GM19043 (cell line): ENCODE data around the gene FCHSD2.
A peak's percentile ranks its signal among the peaks of the same experiment; 100 is the strongest.
"Not testable (repeated sequence)": the region's sequence is repeated elsewhere in the genome, so short reads cannot be mapped to it uniquely, and the experiment has no call there.

Experiments
- ATAC-seq: cut with Tn5 transposase; IDR thresholded peaks from one replicate; pipeline ENCODE4 v1.9.1; 2021; ENCODE audit warnings: low read depth; ENCODE audit not compliant: unreplicated experiment

FCHSD2 gene

DNA sequence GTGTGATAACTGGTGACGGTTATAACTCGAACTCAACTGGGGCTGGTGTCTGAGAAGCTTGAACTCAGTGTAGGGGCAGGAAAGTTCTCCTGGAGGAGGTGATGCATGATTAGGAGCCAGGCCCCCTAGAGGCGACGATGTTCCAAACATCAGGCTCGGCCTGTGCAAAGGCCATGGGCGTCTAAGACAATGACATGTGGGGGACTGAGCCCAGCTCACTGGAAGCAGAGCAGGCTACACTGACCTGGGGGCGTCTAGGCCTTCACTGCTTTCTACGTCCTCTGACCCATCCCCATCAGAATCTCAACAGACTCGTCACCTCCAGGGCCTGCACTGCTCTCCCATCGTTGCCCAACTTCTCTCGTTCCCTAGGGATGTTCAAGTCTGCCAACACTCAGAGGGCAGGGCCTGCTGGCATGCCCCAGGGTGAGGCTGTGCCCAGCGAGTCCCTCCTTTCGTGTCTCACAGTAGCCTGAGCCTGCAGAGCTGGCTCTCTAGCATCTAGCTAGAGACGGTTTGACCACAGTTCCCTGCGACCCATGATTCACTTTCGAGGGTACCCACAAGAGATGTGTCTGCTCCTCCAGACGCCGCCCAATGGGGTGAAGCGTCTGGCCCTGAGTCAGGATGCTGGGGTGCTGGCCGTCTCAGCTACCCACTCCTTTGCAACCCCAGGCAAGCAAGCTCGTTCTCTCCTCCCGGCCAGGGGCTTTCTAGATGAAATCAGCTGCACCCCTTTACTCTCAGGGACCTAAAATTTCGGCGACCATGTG lies 329.0 kb downstream of the FCHSD2 start:
- no peak for ATAC-seq

DNA sequence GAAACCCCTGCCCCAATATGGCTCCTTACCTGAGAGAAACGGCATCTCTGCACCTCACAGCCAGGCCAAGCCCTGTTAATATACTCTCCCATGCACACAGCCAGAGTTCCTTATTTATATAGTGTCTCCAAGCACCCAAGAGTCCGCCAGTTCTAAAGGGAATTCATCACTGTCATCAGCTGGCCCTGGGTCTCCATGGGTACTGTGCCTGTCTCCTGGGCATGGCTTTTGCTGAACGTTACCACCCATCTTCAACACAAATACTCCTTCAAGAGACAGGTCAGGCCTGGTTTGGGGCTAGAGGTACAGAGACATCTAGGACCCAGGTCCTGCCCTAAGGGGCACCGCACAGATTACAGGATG lies 329.5 kb downstream of the FCHSD2 start:
- no peak for ATAC-seq

DNA sequence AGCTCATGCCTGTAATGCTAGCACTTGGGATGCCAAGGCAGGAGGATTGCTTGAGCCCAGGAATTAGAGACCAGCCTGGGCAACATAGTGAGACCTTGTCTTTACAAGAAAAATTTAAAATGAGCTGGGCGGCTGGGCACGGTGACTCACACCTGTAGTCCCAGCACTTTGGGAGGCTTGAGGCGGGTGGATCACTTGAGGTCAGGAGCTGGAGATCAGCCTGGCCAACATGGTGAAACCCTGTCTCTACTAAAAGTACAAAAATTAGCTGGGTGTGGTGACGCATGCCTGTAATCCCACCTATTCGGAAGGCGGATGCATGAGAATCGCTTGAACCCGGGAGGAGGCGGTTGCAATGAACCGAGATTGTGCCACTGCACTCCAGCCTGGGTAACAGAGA lies 330.4 kb downstream of the FCHSD2 start:
- ATAC-seq: not testable (repeated sequence)

DNA sequence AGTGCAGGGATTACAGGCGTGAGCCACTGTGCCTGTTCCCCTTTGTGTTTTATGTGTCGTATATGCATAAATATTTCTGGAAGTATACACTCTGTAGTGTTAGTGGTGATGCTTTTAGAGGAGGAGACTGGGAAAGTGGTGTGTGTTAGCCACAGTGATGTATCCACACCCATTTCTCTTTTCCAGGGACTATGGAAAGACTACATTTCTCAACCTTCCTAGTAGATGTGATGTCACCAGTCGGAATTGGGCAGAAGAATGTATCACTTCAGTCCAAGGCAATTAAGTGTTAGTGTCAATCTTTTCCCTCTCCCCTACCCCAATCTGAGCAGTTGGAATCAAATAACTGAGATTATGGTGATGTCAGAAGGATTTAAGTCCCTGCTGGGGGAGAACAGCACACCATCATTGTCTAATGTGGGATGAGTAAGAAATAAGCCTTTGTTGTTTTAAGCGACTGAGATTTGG lies 333.8 kb downstream of the FCHSD2 start:
- ATAC-seq: no peak

DNA sequence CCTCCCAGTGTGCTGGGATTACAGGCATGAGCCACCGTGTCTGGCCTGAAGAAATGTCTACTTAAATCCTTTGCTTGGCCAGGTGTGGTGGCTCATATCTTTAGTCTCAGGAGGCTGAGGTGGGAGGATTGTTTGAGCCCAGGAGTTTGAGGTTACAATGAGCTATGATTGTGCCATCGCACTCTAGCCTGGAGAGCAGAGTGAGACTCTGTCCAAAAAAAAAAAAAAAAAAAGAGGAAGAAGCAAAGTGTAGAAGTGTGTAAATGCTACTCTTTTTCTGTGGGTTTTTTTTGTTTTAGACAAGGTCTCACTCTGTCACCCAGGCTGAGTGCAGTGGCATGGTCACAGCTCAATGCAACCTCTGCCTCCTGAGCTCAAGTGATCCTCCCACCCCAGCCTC lies 334.3 kb downstream of the FCHSD2 start:
- no peak for ATAC-seq

GRCh38 chr11:72807021-72807693 lies 335.0 kb downstream of the FCHSD2 start:
- no peak for ATAC-seq

DNA sequence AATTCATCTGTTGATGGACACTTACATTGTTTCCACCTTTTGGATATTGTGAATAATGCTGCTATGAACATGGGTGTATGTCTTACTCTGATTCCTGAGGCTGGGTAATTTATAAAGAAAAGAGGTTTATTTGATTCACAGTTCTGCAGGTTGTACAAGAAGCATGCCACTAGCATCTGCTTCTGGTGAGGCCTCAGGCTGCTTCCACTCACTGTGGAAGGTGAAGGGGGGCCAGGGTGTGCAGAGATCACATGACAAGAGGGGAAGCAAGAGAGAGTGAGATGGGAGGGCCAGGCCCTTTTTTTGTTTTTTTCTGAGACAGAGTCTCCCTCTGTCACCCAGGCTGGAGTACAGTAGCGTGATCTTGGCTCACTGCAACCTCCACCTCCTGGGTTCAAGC lies 335.7 kb downstream of the FCHSD2 start:
- ATAC-seq: not testable (repeated sequence)

- ATAC-seq: no peak
Observed at GRCh38 chr11:72805216-72805615, 336.9 kb downstream of the FCHSD2 start.

DNA sequence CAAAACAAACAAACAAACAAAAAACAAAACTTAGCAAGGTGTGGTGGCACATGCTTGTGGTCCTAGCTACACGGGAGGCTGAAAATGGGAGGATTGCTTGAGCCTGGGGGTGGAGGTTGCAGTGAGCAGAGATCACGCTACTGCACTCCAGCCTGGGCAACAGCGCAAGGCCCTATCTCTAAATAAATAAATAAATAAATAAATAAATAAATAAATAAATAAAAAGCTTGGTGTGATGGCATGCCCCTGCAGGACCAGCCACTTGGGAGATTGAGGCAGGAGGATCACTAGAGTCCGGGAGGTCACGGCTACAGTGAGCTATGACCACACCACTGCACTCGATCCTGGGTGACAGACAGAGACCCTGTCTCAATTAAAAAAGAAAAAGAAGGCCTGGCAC lies 339.3 kb downstream of the FCHSD2 start:
- ATAC-seq: no peak

DNA sequence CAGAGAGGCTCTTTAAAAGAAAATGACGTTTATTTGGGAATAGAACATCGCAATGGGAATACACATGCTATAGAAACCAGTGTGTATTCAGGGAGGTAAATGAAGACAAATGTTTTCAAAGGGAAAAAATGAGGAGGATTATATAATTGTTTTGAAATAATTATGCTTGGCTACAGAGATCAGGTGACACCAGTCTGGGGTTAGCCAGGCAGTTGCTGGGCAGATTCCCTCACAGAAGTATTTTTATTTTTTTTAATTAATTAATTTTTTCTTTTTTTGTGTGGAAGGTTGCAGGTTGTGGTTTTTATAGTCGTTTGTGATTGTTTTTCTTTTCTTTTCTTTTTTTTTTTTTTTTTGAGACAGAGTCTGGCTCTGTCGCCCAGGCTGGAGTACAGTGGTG lies 342.7 kb downstream of the FCHSD2 start:
- no peak for ATAC-seq

DNA sequence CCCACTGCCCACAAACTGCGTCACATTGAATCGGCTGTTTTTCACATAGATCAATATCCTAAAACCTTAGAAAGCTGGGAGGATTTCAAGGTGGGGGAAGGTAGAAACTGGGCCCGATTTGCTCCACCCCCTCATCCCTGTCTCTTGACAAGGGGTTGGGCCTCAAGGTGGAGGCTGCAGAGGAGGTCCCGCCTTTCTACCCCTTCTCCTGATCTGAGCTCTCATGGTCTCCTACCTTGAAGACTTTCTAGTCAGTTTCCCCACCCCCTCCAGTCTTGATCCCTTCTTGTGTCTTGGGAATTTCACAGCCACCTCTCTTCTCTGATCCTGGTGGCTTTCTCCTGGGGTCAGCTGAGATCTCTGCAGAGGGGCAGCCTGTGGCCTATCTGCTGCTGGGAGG lies 343.8 kb downstream of the FCHSD2 start:
- no peak for ATAC-seq

GRCh38 chr11:72793425-72794367 lies 348.4 kb downstream of the FCHSD2 start, which contains the start of gene STARD10:
Gene STARD10 (minus strand): TSS chr11:72794047. CDS start chr11:72781181, 12,866 bp downstream.
- peak; percentile 78 for ATAC-seq

- no peak for ATAC-seq
Observed at GRCh38 chr11:72793076-72793424, 349.1 kb downstream of the FCHSD2 start.

DNA sequence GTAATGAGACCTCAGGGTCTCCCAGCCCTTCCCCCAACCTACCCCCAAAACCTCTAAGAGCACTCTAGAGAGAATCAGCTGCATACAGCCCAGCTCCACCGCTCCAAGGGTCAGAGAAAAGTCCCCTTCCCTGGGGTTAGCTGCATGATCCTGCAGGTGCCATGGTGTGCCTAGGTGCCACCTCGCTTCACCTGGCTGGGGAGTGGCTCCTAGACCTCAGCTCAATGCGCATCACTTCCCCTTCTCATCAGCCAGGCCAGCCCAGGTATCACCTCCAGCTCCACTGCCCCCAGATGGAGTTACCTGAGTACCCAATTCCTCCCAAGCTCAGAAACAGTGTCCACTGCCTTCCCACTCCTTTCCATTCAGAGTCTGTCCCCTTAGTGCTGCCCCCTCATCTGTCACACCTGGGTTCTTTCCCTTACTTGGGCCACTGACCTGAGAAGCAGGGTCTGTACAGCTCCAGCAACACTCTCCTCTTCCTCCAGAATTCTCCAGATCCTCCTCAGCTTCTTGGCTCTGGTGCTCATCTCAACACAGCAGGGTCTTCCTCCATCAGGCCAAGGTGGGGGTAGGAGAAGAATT lies 349.6 kb downstream of the FCHSD2 start:
- ATAC-seq: no peak

DNA sequence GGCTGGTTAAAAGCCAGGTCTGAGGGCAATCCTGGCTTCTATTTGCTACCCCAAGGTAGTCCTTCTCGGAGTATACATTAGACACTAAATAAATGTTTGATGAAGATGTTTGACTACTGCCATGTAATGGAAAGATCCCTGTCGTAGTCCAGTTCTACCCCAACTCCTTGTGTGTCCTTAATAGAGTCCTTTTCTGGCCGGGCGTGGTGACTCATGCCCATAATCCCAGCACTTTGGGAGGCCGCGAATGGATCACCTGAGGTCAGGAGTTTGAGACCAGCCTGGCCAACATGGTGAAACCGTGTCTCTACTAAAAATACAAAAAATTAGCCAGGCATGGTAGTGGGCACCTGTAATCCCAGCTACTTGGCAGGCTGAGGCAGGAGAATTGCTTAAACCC lies 350.9 kb downstream of the FCHSD2 start:
- not testable (repeated sequence) for ATAC-seq

DNA sequence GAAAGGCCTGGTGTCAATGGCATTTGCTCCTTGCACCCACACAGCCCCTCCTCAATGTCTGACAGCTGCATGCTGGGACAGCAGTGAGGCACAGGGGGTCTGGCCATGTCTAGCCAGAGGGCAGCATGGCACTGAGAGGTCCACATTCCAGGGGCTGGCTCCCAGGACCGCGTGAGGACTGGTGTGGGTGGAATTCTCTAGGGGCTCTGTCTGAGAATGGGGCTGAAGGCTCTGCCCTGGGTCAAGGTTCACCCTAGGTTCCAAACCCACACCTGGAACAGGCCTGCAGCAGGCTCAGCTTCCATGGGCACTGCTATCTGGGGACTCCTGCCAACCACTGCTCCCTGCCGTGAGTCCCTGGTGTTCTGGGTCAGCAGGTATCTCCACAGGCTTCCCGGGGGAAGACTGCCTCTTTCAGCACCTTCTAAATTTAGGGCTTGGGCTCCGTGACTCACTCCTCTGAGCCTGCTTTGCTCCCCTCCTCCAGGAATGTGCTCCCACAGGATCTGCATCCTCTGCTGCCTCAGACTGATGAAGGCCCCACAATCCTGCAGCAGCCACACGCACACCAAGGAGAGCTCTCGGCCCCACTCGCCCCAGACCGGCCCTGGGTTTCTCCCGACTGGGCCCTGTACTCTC lies 352.5 kb downstream of the FCHSD2 start:
- no peak for ATAC-seq

DNA sequence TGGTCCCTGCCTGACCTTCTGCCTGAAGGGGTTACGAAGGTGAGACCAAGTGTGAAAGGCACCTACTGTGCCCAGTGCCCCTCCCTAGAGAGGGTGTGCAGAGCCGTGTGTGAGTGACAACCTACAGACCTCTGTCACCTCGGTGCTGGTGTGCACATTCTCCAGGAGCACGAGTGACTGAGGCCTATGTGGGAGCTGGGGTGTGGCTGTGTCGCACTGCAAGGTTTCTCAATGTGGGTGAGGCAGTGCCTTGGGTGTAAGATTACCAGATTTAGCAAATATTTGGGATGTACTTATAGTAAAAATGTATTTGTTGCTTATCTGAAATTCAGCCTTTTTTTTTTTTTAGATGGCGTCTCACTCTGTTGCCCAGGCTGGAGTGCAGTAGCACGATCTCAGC lies 353.9 kb downstream of the FCHSD2 start:
- no peak for ATAC-seq

DNA sequence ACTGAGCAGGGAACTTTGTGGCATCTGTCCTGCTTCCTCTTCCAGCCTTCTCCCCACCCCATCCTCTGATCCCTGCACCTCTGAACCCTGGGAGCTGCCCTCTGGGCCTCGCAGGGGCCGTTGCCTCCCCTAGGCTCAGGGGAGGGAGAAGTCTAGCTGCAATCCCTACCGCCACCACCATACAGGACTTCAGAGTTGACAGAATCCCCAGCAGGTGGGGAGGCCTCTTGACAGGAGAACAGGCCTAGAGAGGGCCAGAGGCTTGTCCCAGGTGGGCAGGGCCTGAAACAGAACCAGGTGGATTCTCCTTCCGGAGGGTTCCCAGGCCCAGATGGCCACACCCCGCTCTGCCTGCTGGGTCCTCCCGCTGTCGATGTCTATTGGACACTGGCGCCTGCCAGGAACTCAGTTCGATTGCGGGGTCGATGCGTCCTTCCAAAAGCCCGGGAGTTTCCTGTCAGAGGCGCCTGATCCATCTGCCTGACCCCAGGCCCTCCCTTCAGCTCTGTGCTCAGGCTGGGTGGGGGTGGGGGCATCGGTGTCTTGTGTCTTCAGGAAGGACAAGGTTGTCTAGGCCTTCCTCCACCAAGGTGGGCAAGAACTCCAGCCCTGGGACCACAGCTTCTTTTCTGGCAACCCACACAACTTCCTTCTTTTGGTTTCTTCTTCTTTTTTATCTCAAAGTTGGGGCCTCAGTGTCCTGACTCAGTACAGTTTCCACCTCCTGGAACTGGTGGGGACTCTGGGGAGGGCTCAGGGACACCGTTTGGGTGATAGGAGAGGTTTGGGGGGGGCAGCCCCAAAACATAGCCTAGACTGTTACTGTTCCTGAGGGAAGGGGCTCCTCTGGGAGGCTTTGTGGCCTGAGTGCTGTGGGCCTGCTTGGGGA lies 354.7 kb downstream of the FCHSD2 start:
- no peak for ATAC-seq
